ENCODE data around the gene NOL6.

Gene NOL6

DNA sequence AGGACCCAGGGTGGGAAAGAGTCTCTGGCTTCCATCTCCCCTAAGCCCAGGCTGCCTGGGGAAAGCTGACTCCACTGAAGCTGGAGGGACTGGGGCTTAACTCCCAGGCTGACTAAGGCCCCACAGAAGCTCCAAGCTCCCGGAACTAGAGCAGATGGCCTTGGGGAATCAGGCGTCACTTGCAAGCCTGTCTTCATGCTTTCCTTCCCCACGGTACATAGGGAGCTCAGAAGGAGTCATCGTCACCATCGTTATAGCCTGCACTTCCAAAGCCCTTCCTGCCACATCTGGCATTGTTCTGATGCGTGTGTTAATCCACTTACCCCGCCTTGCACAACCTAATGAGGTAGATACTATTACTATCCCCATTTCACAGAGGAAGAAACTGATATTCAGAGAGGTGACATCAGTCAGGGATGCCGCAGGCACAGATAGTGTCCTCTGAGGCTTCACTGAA lies 37.9 kb downstream of the NOL6 start:
- TF ChIP-seq, protein P1, sequence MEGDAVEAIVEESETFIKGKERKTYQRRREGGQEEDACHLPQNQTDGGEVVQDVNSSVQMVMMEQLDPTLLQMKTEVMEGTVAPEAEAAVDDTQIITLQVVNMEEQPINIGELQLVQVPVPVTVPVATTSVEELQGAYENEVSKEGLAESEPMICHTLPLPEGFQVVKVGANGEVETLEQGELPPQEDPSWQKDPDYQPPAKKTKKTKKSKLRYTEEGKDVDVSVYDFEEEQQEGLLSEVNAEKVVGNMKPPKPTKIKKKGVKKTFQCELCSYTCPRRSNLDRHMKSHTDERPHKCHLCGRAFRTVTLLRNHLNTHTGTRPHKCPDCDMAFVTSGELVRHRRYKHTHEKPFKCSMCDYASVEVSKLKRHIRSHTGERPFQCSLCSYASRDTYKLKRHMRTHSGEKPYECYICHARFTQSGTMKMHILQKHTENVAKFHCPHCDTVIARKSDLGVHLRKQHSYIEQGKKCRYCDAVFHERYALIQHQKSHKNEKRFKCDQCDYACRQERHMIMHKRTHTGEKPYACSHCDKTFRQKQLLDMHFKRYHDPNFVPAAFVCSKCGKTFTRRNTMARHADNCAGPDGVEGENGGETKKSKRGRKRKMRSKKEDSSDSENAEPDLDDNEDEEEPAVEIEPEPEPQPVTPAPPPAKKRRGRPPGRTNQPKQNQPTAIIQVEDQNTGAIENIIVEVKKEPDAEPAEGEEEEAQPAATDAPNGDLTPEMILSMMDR (IDR thresholded peaks at IDR 0.05) = no peak
- H3K27ac ChIP-seq = no peak overlapping the region
- no peak for DNase-seq (ENCODE audit: low spot score)
- H3K4me3 ChIP-seq = no peak overlapping the region

DNA sequence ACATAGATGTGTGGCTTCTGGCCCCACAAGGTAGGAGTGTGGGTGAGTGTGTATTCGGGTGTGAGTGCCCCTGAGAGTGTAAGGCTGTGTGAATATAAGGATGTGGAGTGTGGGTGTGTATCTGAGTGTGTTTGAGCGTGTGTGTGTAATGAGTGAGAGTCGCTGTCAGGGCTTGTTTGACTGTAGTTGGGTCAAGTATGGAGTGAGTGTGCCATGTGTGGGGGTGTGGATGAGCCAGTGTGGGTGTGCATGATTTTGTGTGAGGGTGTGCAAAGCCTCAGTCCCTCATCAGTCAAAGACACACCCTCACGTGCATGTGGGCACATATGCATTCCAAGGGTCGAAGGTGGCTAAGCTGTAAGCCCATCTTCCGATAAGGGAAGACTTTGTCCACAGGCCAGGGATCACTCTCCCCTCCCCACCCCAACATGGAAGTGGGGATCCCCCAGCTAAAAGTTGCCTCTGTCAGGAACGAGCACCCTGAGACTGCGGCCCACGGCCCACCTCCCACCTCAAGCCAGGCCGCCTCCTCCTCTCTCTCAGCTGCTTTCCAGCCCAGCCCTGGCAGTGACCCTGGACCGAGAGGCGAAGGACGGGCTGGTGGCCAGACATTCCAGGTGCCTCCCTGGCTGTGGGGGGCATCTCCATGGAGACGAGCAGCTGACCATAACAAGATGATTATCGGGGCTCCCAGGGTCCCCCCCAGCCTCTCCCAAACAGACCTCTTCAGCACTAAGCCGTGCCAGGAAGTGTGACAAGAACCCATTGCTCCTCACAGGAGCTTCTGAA lies 39.2 kb downstream of the NOL6 start:
- TF ChIP-seq, protein P1 (IDR thresholded peaks at IDR 0.05) = no peak
- H3K4me3 ChIP-seq = no peak overlapping the region
- DNase-seq (ENCODE audit: low spot score) = no peak
- H3K27ac ChIP-seq = no peak overlapping the region

- no peak for DNase-seq (ENCODE audit: low spot score)
- H3K4me3 ChIP-seq = no peak overlapping the region
- TF ChIP-seq, protein P1 (IDR thresholded peaks at IDR 0.05) = no peak
- H3K27ac ChIP-seq = no peak overlapping the region
These were observed 39.9 kb downstream of the NOL6 start for GRCh38 chr9:33433871-33434270.

DNA sequence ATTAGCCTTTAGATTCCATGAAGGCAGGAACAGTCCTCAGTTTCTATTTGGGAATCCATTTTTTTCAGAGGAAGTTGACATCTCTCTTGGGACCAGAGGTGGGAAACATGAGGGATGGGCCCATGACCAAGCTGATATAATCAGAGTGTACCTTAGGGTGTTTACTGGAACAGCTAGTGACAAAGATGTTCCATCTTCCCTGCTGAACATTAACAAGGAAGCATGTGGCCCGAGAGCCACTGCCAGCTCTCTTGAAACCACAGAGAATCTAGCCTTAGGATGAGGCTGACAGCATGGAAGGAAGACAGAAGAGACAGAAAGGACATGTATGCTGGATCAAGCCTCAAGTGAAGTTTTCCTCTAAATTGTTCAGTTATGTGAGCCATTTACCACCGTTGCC lies 42.3 kb downstream of the NOL6 start:
- DNase-seq (ENCODE audit: low spot score) = no peak
- H3K27ac ChIP-seq = no peak overlapping the region
- TF ChIP-seq, protein P1 (IDR thresholded peaks at IDR 0.05) = no peak
- H3K4me3 ChIP-seq = no peak overlapping the region

DNA sequence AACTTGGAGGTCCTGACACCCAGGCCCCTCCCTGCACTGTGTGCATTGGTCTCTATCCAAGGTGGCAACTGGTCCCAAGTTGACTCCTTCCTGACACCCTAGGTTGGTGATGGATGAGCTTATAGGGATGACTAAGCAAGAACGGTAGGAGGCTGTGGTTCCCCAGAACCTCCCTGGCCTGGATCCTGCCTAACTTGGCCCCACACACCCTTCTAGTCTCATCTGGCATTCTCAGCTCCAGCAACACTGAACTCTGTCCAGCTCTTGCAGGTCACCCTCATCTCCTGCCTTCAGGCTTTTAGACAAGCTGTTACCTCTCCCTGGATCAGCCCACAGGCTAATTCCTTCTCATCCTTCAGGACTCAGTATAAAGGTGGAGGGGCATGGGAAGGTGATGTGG lies 42.8 kb downstream of the NOL6 start:
- no peak overlapping the region for H3K4me3 ChIP-seq
- DNase-seq (ENCODE audit: low spot score) = no peak
- H3K27ac ChIP-seq = no peak overlapping the region
- TF ChIP-seq, protein P1 (IDR thresholded peaks at IDR 0.05) = no peak

- Histone ChIP-seq H3K4me3 (no peak overlapping the region), H3K27ac (no peak overlapping the region)
- no peak for DNase-seq (ENCODE audit: low spot score)
- TF ChIP-seq, protein P1 (IDR thresholded peaks at IDR 0.05) = no peak
These were observed 44.3 kb downstream of the NOL6 start for GRCh38 chr9:33429256-33429985.
